ENCODE results near the gene TTI1. TPM values are rescaled to one million over a fixed set of nuclear protein-coding genes. Genes with fewer than 3 reads are reported as not detected.
A peak's percentile ranks its signal among the peaks of the same experiment; 100 is the strongest.

TTI1 gene
- total and polyA plus RNA-seq, 2 experiments from 2014 or later, result 17.8 to 56.4 TPM

- H3K36me3 Mint-ChIP-seq (ENCODE audit: low read depth), result peaks cover 24% of the 10 kb centered on the region
- H3K27ac Mint-ChIP-seq, result peak overlapping the region; percentile 99
- no peaks in the 10 kb centered on the region; the same call in 2 of the 3 replicates for H3K9me3 Mint-ChIP-seq
- H3K27me3 Mint-ChIP-seq (ENCODE audit: insufficient read depth, low read depth, poor library complexity), result peaks cover 11% of the 10 kb centered on the region
- peak; percentile 11 for ATAC-seq
- H3K9me2 ChIP-seq (ENCODE audit: insufficient read depth), result no peaks in the 10 kb centered on the region
- peaks cover 94% of the 10 kb centered on the region for H3K79me2 ChIP-seq (replicated peaks; ENCODE audit: insufficient read depth)
- peaks cover 32% of the 10 kb centered on the region for H4K20me1 ChIP-seq (replicated peaks; ENCODE audit: insufficient read depth)
- H3K27ac ChIP-seq (ENCODE audit: low read depth), result peak overlapping the region; percentile 68
- H3K36me3 ChIP-seq (ENCODE audit: insufficient read depth), result no peaks in the 10 kb centered on the region
- peak overlapping the region; percentile 99 for H3K4me3 ChIP-seq
- H3F3A ChIP-seq (replicated peaks; ENCODE audit: low read depth), result no peaks in the 10 kb centered on the region
- TF ChIP-seq REST (IDR thresholded peaks at IDR 0.05; ENCODE audit: unreplicated experiment) (no peak), STAT1 (IDR thresholded peaks at IDR 0.05; ENCODE audit: unreplicated experiment) (no peak), ZNF462 (CRISPR knock-in tag; IDR thresholded peaks at IDR 0.05) (no peak), CREB1 (CRISPR knock-in tag; IDR thresholded peaks at IDR 0.05; ENCODE audit: low read depth) (no peak), ETS1 (IDR thresholded peaks at IDR 0.05) (no peak), ZNF114 (CRISPR knock-in tag; IDR thresholded peaks at IDR 0.05) (no peak), EZH2phosphoT487 (IDR thresholded peaks at IDR 0.05; ENCODE audit: unreplicated experiment) (no peak), EZH2 (IDR thresholded peaks at IDR 0.05; ENCODE audit: low read depth, unreplicated experiment) (no peak), POLR2AphosphoS5 (IDR thresholded peaks at IDR 0.05; ENCODE audit: low read depth) (no peak), JUNB (IDR thresholded peaks at IDR 0.05; ENCODE audit: unreplicated experiment) (no peak), NANOG (IDR thresholded peaks at IDR 0.05; ENCODE audit: borderline replicate concordance) (no peak), ZNF331 (CRISPR knock-in tag; IDR thresholded peaks at IDR 0.05; ENCODE audit: low read depth) (no peak), CTCF (conservative IDR thresholded peaks at IDR 0.05; ENCODE audit: low read depth in 2 of 2) (no peak)
- peak overlapping the region; percentile 98 for H3K4me2 ChIP-seq
- peak; percentile 56 for DNase-seq (ENCODE audit: low spot score)
- H3K27me3 ChIP-seq (ENCODE audit: insufficient read depth), result no peaks in the 10 kb centered on the region
- H2AFZ ChIP-seq, result peak overlapping the region; percentile 28; the same call in 1 of the 2 replicates
- H3K4me1 ChIP-seq (ENCODE audit: insufficient read depth), result peaks cover 32% of the 10 kb centered on the region
- H3K4me1 Mint-ChIP-seq, result peaks cover 35% of the 10 kb centered on the region
- H3K4me3 Mint-ChIP-seq, result peak overlapping the region; percentile 95
Measured at GRCh38 chr20:38032585-38033329, 499 bp downstream of the TTI1 start.
